Stimulated activated CD8-positive, alpha-beta memory T cell treated with anti-CD3 and anti-CD28 coated beads, Interleukin-12 subunit alpha, Interleukin-12 subunit beta, amount 100 ng/mL, for 4 hours (primary cell): ENCODE results near the gene SLC2A1.

Experiments used
- DNase-seq: peaks from one replicate; pipeline ENCODE4 v3.0.0-alpha.2; 2020; ENCODE audit warnings: low read depth

SLC2A1 gene

DNA sequence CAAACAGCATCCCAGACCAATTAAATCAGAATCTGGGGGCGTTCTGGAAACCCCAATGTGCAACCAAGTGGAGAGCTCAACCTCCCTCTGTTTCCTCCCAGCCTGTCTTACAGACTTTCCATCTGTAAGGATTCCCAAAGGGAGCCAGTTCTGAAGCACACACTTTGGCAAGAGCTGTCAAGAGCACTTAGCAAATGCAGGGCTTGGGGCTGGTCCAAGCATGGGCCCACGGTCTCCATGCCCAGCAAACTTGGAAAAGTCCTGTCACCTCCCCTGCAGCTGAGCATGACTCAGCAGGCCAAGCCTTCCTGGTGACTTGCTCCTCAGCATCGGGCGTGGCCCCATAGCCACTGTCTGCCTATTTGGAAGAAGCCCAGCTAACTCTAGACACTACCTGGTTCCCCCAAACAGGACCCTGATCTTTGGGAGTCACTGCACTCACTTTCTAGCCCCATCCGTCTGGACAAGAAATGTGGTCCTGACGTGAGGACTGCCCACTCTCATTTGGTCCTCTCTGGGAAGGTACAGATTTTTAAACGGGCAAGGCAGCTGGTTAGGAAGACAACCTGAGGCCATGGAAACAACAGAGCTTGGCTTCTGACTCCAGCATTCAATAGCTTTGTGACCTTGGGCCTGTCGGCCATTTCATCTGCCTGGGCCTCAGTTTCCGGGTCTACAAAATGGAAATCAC lies 16.9 kb downstream of the SLC2A1 start:
- no peak for DNase-seq

DNA sequence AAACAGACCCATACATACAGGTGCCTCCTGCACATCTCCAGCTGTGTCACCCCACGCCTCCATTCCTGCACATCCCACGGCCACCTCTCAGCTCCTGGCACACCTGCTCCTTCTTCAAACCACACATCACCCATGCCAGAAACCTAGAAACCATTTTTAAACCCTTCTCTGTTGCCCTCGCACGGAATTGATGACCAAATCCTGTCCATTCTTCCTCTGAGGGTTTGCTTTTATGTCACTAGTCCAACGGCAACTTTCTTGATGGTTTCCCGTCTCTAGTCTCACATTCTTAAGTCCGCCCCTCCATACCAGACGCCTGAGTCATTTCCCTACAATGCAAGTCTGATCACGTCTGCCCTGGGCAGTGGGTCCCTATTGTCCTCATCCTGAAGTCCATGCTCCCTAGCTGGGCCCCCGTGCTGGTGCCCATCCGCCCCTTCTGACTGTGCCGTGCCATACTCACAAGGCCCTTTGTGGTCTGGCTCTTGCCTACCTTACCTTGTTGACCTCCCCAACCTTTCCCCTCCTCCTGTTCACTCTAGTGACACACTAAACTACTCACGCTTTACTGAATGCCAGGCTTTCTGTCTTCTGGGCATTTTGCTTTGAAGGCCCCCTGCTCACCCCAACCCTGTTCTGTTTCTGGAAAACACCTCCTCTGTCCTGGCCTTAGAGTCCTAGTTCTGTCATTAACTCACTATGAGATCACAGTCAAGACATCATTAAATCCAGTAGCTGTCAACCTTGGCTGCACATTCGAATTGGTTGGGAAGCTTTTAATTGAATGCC lies 17.6 kb downstream of the SLC2A1 start:
- DNase-seq, result no peak

DNA sequence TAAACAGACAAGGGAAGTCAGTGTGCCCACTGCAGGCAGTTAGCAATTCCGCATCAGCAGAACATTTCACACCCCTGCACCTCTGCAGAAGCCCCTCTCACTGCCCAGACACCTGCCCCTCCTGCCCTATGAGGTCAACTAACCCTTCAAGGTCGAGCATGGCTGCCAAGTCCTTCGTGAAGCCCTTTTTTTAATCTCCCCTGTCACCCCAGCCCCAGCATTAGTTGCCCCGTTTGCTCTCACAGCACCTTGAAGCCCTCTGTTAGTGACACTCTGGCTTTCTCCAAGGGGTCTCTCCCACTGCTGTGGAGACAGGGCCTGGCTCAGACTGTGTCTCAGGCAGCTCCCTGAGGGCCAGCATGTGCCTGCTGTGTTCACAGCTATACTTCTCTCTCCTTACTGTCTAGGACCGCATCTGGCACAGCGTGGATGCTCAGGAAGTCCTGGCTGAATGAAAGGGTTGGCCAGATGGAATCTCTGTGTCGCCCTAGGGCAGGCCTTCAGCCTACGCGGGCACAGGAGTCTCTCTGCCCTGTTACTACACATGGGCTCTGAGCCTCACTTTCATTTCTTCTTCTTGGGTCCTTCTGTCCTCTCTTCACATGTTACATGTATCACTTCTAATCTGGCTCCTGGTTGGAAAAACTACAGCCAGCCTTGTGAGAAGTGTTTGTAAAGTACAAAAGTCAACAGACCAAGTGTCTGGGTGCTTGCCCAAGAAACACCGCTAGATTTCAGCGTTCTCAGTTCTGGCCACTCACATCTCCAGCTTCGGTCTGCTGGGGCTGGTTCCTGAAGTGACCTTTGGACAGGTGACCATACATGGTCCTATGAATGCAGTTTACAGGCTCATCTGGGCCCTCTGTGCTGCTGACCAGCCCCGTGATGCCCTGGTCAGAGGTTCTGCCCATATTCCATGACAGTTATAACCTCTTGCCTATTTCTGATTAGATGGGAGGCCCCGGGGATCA lies 19.7 kb downstream of the SLC2A1 start:
- DNase-seq, result no peak

DNA sequence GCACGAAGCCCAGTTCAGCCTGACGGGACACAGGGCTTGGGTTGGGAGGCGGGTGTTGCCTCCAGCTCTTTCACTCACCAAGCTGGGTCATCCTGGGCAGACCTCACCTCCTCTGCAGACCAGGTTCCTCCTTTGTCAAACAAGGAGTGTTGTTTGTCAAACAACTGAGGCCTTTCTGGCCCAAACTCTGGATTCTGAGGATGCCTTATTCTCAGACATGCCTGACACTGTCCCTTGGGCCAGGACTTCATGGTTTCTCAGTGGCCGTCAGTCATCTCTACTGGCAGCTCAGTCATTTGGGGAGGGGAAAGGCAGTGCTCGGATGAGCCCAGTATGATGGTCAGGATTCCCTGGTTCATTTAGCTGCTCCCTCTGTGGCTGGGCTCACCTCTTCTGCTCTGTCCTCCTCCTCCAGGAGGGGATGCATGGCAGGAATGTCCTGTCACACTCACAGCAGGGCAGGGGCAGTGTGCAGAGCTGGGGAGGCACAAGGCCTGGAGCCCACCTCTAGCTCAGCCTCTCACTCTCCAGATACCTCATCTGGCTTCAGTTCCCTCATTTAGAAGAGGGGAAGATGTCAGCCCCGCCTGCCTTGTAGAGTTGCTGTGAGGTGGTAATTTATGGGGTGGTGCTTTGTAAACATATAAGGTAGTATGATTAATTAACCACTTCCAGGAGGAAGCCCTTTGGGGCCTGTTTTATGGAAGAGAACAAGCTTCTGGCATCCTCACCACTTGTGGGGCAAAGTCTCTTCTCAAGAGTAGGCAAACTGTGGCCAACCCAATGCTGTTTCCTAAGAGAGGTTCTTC lies 20.6 kb downstream of the SLC2A1 start:
- DNase-seq, result no peak

DNA sequence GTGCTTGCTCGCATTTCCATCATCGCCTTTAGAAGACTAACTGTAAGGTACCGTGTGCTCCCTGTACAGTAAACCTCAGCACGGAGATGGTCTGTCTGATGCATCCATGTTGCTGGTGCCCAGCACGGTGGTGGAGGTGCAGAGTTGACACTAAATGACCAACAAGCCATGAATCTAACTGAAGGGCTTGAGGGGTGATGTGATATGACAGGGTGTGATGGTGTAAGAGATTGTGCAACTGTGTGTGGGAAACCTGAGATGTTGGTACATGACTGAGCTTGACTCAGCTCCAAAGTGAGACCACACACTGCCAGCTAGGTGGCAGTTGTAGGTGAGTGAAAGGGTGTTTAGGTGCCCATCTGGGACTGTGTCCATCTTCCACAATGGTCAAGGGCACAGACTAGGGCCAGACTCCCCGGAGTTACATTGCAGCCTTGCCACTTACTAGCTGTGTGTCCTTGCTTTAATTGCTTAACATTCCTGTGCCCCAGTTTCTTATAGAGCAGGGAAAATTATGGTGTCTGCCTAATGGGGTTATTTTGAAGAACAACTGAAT lies 21.4 kb downstream of the SLC2A1 start:
- no peak for DNase-seq

DNA sequence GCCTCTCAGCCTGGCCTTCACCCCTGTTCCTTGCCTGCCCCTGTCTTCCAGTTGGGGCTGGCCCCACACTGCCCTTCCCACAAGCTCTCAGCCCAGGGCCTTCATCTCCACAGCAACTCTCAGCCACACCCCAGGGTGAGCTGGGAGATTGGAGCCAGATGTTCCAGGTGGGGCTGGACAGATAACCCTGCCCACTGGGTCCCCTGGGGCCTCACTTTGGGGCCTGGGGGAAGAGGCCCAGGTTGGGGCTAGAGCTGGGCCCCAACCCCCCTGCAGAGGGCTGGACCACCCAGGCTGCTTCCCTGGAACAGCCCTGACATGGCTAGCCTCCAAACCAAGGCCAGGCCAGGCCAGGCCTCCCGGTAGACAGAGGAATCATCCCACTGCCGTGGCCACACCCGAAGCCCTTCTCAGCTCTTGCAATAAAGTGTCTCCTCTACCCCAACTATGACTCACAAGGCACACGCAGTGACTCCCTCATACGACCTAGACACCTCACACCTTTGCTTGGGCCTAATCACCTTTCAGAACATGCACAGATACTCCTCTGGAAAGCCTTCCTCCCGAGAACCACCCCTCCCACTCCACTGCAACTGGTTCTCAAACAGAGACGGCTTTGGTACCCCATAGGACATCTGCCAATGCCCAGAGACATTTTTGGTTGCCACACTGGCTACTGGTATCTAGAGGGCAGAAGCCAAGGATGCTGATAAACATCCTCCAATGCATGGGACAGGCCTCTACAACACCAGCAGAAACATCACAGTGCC lies 22.2 kb downstream of the SLC2A1 start:
- no peak for DNase-seq

DNA sequence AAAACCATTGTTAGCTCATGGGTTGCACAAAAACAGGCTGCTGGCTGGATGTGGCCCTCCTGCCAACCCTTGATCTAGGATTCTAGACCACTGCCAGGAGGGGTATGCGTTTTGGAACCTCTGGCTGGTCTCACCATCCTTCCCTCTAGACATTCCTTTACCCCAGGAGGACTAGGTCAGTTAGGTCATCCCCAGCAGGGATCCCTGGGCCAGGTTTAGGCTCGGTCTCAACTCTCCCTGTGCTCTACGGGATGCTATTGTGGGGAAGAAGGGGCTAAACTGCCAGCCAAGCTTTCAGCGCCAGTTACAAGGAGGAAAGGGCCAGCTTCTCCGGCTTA lies 22.7 kb downstream of the SLC2A1 start:
- no peak for DNase-seq

DNA sequence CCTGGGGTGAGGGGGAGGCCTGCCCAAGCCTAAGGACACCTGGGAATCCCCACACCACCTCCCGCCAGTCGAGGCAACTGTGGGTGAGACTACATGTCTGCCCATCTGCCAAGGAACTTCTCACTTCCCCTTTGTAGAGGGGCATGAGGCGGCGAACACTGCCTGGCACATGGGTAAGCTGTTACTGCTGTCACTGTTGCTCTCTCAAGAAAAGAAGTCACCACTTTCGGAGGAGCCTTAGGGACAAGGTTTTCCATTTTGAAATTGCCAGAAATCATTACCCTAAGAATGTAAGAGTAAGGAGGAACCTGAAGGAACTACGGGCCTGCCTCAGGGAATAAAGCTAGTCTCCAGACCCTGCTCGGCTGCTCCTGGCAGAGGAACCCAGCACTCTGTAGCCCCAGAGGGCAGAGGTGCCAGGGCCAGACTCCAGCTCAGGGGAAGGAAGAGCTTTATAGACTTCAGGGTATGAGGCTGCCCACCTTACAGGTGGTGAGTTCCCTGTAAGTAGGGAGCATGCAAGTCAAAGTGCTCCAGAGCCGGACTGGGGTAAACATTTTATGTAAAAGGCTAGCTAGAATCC lies 23.3 kb downstream of the SLC2A1 start:
- DNase-seq, result no peak

DNA sequence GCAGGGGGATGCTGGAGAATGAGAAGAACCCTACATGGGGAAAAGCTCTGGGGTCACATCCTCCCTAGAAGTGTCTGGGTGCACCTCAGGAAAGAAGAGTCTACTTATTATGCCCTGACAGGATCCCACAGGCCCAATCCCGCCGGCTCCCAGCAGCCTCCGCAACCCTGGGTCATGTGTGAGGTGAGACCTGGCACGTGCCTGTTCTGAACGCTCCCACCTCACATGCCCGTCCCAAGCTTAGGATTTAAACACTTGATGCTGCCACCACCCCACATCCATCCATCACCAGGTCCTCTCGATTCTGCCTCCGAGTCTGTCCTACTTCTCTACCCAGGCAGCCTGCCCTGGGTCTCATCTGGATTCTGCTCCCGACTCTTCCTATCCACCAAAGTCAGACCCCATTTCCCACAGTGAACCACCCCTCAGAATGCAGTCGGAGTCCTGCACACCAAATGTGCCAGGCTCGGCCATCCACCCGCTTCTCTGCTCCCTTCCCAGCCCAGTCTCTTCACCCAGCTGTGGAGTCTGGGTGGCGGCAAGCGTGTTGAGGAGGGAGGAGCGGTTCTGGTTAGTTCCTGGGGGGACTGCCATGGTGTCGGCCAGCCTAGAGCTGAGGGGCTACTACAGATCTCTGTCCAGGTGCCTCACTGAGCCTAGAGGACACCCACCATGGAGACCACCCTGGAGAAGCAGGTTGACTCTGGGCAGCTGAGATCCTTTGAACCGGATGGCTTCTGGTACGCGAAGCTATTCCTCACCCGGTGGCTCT lies 23.9 kb downstream of the SLC2A1 start:
- DNase-seq, result no peak

DNA sequence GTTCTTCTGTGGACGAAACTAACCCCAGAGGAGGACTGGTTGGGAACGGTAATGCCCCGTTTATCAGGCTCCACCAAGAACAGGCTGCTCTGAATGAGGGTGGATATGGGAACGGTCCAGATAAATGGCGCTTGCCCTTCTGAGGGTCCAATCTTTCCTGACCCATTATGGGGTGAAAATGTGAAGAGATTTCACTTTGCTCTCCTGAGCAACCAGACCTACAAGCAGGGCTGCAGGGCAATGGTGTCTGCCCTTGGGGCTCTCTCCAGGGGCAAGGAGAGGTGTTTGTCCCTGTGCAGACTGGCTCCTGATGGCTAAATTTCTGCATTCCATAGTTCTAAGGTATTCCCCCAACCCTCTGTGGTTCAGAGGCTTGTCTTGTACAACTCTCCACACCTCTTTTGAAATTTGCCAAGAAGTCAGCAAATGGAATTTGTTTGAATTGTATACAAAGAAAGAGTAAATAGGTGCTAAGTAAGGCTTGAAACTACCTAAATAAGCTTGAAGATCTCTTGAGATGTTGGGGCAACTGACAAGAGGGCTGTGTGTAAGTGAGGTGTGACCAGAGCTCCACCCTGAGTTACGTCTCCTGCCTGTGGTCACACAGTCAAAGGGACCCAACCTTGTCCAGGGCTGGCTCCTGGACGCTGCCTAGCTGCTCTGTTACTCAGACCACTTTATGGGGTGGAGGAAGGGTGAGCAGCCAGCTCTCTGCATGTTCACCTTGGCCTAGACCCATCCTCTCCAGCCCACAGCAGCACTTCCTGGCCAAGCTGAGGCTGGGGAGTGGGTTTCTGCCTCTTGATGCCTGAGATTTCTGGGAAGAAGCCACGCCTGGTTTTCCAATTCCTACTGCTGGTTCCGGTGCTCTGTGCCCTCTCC lies 24.8 kb downstream of the SLC2A1 start:
- no peak for DNase-seq

DNA sequence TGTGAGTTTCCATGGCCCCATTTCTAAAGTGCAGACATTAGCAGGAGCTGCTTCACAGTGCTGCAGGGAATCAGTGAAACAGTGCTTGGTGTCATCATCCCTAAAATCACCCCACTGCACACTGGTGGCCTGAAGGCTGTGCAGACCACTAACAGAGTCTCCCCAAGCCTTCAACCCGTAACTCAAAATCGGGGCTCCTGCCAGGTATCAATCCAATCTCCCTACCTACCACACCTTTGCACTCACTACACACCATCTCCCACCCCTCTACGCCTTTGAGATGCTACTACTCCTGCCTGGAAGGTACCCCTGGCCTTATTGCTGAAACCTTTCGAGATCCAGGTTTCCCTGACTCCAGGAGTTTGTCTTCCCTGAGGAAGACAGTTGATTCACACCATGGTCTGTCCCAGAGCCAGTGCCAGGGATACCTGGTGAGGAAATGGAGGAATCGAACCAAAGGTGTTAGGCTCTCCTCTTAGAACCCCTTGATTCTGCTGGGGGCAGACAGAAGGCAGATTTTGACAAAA lies 25.5 kb downstream of the SLC2A1 start:
- no peak for DNase-seq

DNA sequence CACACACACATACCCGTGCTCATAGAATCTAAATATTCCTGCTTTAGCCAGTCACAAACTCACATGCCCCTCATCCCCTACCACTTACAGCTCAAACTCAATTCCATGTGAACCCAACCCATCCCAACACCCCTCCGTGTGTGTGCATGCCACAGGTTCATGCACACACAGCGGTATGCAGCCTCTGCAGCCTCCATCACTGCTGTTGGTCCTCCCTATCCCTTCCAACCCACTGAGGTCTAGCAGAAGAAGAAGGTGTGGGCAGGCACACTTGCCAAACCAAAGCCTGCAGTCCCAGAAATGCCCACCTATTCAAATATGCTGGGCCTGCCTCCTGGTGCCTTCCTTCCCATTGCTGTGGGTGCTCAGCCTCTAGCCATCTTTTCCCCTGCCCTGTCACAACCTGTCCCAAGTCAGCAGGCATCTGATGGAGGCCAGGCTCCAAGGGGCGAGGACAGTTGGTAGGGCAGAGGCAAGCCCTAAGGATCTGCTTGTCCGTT lies 26.2 kb downstream of the SLC2A1 start:
- DNase-seq, result no peak

DNA sequence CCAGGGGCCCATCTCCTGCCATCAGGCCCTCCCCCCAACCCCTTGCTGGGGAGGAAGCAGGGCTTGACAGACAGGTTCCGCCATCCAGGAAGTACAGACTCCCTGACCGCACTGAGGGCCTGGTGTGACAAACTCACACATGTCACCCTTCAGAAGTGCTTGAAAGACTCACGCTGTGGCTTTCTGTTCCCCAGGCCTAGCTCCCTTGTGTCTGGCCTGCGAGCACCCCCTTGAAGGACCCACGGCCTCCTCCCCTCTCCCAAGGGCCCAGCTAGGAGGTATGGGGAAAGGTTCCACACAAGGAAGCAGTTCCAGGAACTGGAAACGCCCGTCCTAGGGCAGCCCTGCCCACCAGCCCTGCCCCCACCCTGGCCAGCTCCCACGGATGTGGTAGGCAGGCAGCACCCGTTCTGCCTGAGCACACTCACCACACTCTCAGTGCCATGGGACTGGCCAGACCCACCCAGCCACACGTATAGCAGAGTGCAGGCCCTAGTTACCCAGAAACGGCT lies 26.7 kb downstream of the SLC2A1 start:
- DNase-seq, result peak; percentile 61

DNA sequence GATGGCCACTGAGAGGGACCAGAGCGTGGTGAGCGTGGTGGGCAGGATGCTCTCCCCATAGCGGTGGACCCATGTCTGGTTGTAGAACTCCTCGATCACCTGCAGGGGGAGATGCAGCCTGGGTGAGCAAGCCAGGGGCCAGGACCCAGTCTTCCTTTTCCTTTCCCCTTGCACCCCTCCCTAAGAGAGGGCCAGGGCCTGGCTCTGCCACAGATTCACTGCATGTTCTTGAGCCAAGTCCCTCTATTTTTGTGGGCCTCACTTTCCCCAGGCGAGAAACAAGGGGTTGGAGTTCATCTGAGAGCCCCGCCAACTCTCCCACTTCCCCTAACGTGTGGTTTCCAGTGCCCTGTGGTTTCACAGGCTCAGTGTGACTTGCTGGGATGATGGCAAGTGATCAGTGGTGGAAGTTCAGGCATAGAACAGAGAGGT lies 27.5 kb downstream of the SLC2A1 start:
- no peak for DNase-seq

DNA sequence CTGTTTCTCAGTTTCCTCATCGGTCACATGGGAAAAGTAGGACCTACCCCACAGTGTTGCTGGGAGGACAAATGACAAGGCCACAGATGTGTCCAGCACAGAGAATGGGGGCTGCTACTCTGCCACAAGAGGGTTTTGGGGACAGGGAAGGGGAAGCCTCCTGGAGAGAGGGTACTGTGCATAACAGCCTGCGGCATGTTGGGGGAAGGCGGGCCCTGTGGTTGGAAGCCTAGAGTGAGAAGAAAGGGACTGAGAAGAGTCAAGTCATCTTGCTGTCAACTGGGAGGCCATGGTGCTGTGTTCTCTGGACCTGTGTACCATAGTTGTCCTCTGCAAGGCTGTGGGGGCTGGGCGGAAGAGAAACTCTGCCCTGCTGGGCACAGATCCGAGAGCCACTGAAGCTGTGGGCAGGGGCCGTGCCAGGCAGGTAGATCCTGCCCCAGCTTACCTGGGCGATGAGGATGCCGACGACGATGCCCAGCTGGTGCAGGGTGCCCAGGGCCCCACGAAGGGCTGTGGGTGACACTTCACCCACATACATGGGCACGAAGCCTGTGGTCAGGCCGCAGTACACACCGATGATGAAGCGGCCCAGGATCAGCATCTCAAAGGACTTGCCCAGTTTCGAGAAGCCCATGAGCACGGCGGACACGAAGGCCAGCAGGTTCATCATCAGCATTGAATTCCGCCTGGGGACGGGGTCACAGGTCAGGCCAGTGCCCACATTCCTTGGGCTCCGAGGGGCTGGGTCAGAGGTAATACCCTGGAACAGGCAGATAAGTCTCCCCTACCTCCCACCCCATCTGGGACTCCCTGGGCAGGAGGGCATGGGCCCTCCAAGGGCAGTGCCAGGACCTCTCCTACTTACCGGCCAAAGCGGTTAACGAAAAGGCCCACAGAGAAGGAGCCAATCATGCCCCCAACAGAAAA lies 28.2 kb downstream of the SLC2A1 start:
- no peak for DNase-seq

DNA sequence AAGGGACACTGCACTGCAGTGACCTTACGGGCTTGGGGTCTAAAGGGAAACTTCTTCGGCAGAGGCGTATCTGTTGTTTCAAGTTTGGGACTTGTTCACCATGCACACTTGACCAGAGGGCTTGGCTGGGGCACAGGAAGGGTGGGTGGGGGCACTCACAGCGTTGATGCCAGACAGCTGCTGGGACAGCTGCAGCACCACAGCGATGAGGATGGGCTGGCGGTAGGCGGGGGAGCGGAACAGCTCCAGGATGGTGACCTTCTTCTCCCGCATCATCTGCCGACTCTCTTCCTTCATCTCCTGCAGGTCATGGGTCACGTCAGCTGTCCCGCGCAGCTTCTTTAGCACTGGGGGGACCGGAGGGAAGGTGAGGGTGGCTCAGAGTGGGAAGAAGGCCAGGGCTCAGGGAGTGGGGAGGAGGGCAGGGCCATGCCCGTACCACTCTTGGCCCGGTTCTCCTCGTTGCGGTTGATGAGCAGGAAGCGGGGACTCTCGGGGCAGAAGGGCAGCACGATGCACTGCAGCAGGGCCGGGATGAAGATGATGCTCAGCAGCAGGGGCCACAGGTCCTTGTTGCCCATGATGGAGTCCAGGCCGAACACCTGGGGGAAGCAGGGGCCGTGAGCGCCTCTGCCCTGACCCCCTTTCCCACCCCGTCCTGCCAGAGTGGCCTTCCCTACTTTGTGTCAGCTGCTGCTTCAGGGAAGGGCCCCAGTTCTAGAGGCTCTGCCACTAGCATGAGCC lies 29.1 kb downstream of the SLC2A1 start:
- no peak for DNase-seq
